PC-3 (cell line): ENCODE measurements around the gene SCN8A. TPM values are rescaled to one million over a fixed set of nuclear protein-coding genes. Genes with fewer than 3 reads are reported as not detected.

Source experiments
- ATAC-seq: fragments of 200-7000 bp; cut with Tn5 transposase; 2 replicates; pipeline ENCODE4 v1.9.1; 2020; ENCODE audit warnings: mild to moderate bottlenecking, moderate library complexity
- BruUV-seq: library from RNA; stranded (reverse); fragments of 400-500 nt; replicated peaks from 2 replicates; lab custom pipeline; 2021; lab: Mats Ljungman, UMichigan
- CTCF ChIA-PET: fragments of 300-600 bp; sonication (Branson Sonifier 250); formaldehyde crosslinking; loops from one replicate; lab custom pipeline; 2022; ENCODE audit warnings: antibody characterized with exemption; lab: Charles Lee
- POLR2A ChIA-PET: fragments of 300-600 bp; sonication (Branson Sonifier 250); formaldehyde crosslinking; loops from one replicate; lab custom pipeline; 2022; ENCODE audit warnings: antibody characterized with exemption; ENCODE audit not compliant: unreplicated experiment; lab: Charles Lee
- DNase-seq: peaks from one replicate; pipeline ENCODE4 v3.0.0-alpha.2; 2015
- H2AFZ ChIP-seq: fragments of 300-600 bp; sonication (generic); 2 replicates; pipeline ENCODE4 v1.6.0; 2016; ENCODE audit warnings: antibody characterized with exemption, low read length
- H3F3A ChIP-seq: fragments of 300-600 bp; sonication (generic); one replicate; pipeline ENCODE4 v1.6.0; 2017; ENCODE audit warnings: antibody characterized with exemption, low read length, control low read depth, mild to moderate bottlenecking; ENCODE audit not compliant: unreplicated experiment
- H3K27ac ChIP-seq: fragments of 300-600 bp; sonication (generic); 2 replicates; pipeline ENCODE4 v1.5.1; 2016; ENCODE audit warnings: mild to moderate bottlenecking, low read length
- H3K27me3 ChIP-seq: fragments of 300-600 bp; sonication (generic); 2 replicates; pipeline ENCODE4 v1.6.1; 2016; ENCODE audit warnings: low read length, mixed read lengths
- H3K36me3 ChIP-seq: fragments of 300-600 bp; sonication (generic); 2 replicates; pipeline ENCODE4 v1.6.1; 2016; ENCODE audit warnings: low read depth, mixed run types, low read length, mixed read lengths
- H3K4me1 ChIP-seq: fragments of 300-600 bp; sonication (generic); 2 replicates; pipeline ENCODE4 v1.5.1; 2016; ENCODE audit warnings: low read length; ENCODE audit not compliant: insufficient read depth
- H3K4me2 ChIP-seq: fragments of 300-600 bp; sonication (generic); 2 replicates; pipeline ENCODE4 v1.6.0; 2016; ENCODE audit warnings: low read length
- H3K4me3 ChIP-seq: fragments of 300-600 bp; sonication (generic); 2 replicates; pipeline ENCODE4 v1.5.1; 2016; ENCODE audit warnings: mild to moderate bottlenecking, low read length, mixed read lengths
- H3K79me2 ChIP-seq: fragments of 300-600 bp; sonication (generic); 2 replicates; pipeline ENCODE4 v1.6.1; 2017; ENCODE audit warnings: low read length, mixed read lengths
- H3K9ac ChIP-seq: fragments of 300-600 bp; sonication (generic); 2 replicates; pipeline ENCODE4 v1.6.0; 2016; ENCODE audit warnings: mild to moderate bottlenecking, low read length
- H3K9me2 ChIP-seq: fragments of 300-600 bp; sonication (generic); replicated peaks from 2 replicates; pipeline ENCODE4 v1.6.1; 2016; ENCODE audit warnings: mixed run types, low read length, mixed read lengths
- H3K9me3 ChIP-seq: fragments of 300-600 bp; sonication (generic); 2 replicates; pipeline ENCODE4 v1.6.1; 2016; ENCODE audit warnings: low read length, mixed read lengths
- H4K20me1 ChIP-seq: fragments of 300-600 bp; sonication (generic); 2 replicates; pipeline ENCODE4 v1.6.1; 2016; ENCODE audit warnings: low read length, mixed read lengths
- CTCF ChIP-seq: fragments of 300-600 bp; sonication (generic); conservative IDR thresholded peaks from 2 replicates; pipeline ENCODE4 v1.5.1; 2017; ENCODE audit warnings: antibody characterized with exemption, low read depth, mild to moderate bottlenecking, low read length
- EZH2 ChIP-seq: fragments of 300-600 bp; sonication (generic); IDR thresholded peaks from one replicate; pipeline ENCODE4 v1.6.1; 2017; ENCODE audit warnings: antibody characterized with exemption, mild to moderate bottlenecking, low read length; ENCODE audit not compliant: unreplicated experiment
- EZH2phosphoT487 ChIP-seq: fragments of 300-600 bp; sonication (generic); IDR thresholded peaks from 2 replicates; pipeline ENCODE4 v1.6.1; 2018; ENCODE audit warnings: mild to moderate bottlenecking, antibody characterized with exemption, low read length, borderline replicate concordance
- intact Hi-C: fragments of 100-400 bp; cut with micrococcal nuclease; formaldehyde crosslinking; loops from 2 replicates; pipeline ENCODE4 v1.9.0; 2023
- total RNA-seq: library from RNA; depleted of rRNA; stranded (reverse); fragments of >200 nt; gene quantifications from 2 replicates; pipeline ENCODE4 v1.2.3, GENCODE V29; 2014

The SCN8A gene
- total RNA-seq, 1 experiment from 2014 or later = 12.7 TPM

- DNase-seq = no peak
- Histone ChIP-seq H3K4me3 (no peak overlapping the region), H3K9ac (no peak overlapping the region), H3K9me2 (no peaks in the 10 kb centered on the region), H2AFZ (no peak overlapping the region), H3K27me3 (no peaks in the 10 kb centered on the region), H4K20me1 (no peaks in the 10 kb centered on the region), H3K79me2 (no peaks in the 10 kb centered on the region), H3K4me2 (no peak overlapping the region), H3K36me3 (peaks cover 9% of the 10 kb centered on the region; the same call in 1 of the 2 replicates), H3K27ac (no peak overlapping the region), H3K9me3 (no peaks in the 10 kb centered on the region), H3F3A (no peaks in the 10 kb centered on the region), H3K4me1 (peaks cover 9% of the 10 kb centered on the region)
- ChIA-PET POLR2A (interaction anchor here (0.5 kb wide), 1 partner anchor 87 kb away, joined by 3 read pairs; no protein-coding TSS in a partner anchor), CTCF (no interaction called here)
- no TSS peak for BruUV-seq
- intact Hi-C loops = no loop called here
- TF ChIP-seq CTCF = no peak
- no peak for TF ChIP-seq EZH2phosphoT487
- TF ChIP-seq EZH2 = no peak
- no peak for ATAC-seq
Measured at GRCh38 chr12:51777457-51777856, 186.4 kb downstream of the SCN8A start.

- no peak for ATAC-seq
- Histone ChIP-seq H3K27ac (no peak overlapping the region), H3K27me3 (no peaks in the 10 kb centered on the region), H3K9me3 (no peaks in the 10 kb centered on the region), H3K9ac (no peak overlapping the region), H3F3A (no peaks in the 10 kb centered on the region), H3K79me2 (no peaks in the 10 kb centered on the region), H3K36me3 (peaks cover 9% of the 10 kb centered on the region; the same call in 1 of the 2 replicates), H3K4me3 (no peak overlapping the region), H3K4me1 (peaks cover 8% of the 10 kb centered on the region), H4K20me1 (no peaks in the 10 kb centered on the region), H2AFZ (no peak overlapping the region), H3K4me2 (no peak overlapping the region), H3K9me2 (no peaks in the 10 kb centered on the region)
- DNase-seq = no peak
- TF ChIP-seq EZH2phosphoT487 (no peak), CTCF (no peak), EZH2 (no peak)
- ChIA-PET CTCF (no interaction called here), POLR2A (interaction anchor here (0.5 kb wide), 1 partner anchor 87 kb away, joined by 3 read pairs; no protein-coding TSS in a partner anchor)
- intact Hi-C loops = no loop called here
- no TSS peak for BruUV-seq
Measured at GRCh38 chr12:51777973-51778372, 186.9 kb downstream of the SCN8A start.

- intact Hi-C loops = no loop called here
- no peak overlapping the region for H3K4me2 ChIP-seq
- CTCF ChIA-PET = no interaction called here
Measured at GRCh38 chr12:51779876-51780275, 188.8 kb downstream of the SCN8A start.

More at GRCh38 chr12:51779876-51780275, 188.8 kb downstream of the SCN8A start:
- Histone ChIP-seq H3K79me2 (no peaks in the 10 kb centered on the region), H3K4me3 (no peak overlapping the region), H2AFZ (no peak overlapping the region), H3K36me3 (0 out of 2 replicates have a peak, but pooled peaks cover 2% of the 10 kb centered on the region), H3K27me3 (no peaks in the 10 kb centered on the region), H3K4me1 (no peaks in the 10 kb centered on the region), H4K20me1 (no peaks in the 10 kb centered on the region), H3F3A (no peaks in the 10 kb centered on the region), H3K9me3 (no peaks in the 10 kb centered on the region), H3K9ac (no peak overlapping the region), H3K9me2 (no peaks in the 10 kb centered on the region), H3K27ac (no peak overlapping the region)
- TF ChIP-seq EZH2phosphoT487 = no peak
- TF ChIP-seq EZH2 = no peak
- no peak for TF ChIP-seq CTCF
- ATAC-seq (no peak), DNase-seq (no peak)
- POLR2A ChIA-PET = no interaction called here
- no TSS peak for BruUV-seq
